ENCODE results near the gene RAB3C.

The RAB3C gene

GRCh38 chr5:58773744-58774441 lies 191.0 kb downstream of the RAB3C start:
- DNase-seq (ENCODE audit: low read depth), result no peak

- no peak for DNase-seq (ENCODE audit: low read depth)
Observed at GRCh38 chr5:58774937-58775336, 192.1 kb downstream of the RAB3C start.

- no peak for DNase-seq (ENCODE audit: low read depth)
Observed at GRCh38 chr5:58775701-58776262, 192.9 kb downstream of the RAB3C start.

GRCh38 chr5:58776559-58776958 lies 193.7 kb downstream of the RAB3C start:
- DNase-seq (ENCODE audit: low read depth), result no peak

GRCh38 chr5:58778888-58779287 lies 196.0 kb downstream of the RAB3C start:
- no peak for DNase-seq (ENCODE audit: low read depth)

GRCh38 chr5:58786035-58786434 lies 203.2 kb downstream of the RAB3C start:
- no peak for DNase-seq (ENCODE audit: low read depth)

- no peak for DNase-seq (ENCODE audit: low read depth)
Observed at GRCh38 chr5:58786711-58787303, 203.9 kb downstream of the RAB3C start.

- no peak for DNase-seq (ENCODE audit: low read depth)
Observed at GRCh38 chr5:58787987-58788386, 205.1 kb downstream of the RAB3C start.

- DNase-seq (ENCODE audit: low read depth), result no peak
Observed at GRCh38 chr5:58793888-58794657, 211.2 kb downstream of the RAB3C start.

- DNase-seq (ENCODE audit: low read depth), result no peak
Observed at GRCh38 chr5:58794875-58795274, 212.0 kb downstream of the RAB3C start.

- no peak for DNase-seq (ENCODE audit: low read depth)
Observed at GRCh38 chr5:58795327-58795726, 212.5 kb downstream of the RAB3C start.

GRCh38 chr5:58797021-58797420 lies 214.1 kb downstream of the RAB3C start:
- DNase-seq (ENCODE audit: low read depth), result no peak

- no peak for DNase-seq (ENCODE audit: low read depth)
Observed at GRCh38 chr5:58800356-58800755, 217.5 kb downstream of the RAB3C start.

- no peak for DNase-seq (ENCODE audit: low read depth)
Observed at GRCh38 chr5:58800861-58801540, 218.1 kb downstream of the RAB3C start.

- no peak for DNase-seq (ENCODE audit: low read depth)
Observed at GRCh38 chr5:58803056-58803455, 220.2 kb downstream of the RAB3C start.

- DNase-seq (ENCODE audit: low read depth), result no peak
Observed at GRCh38 chr5:58804291-58804690, 221.4 kb downstream of the RAB3C start.

- DNase-seq (ENCODE audit: low read depth), result no peak
Observed at GRCh38 chr5:58810086-58810485, 227.2 kb downstream of the RAB3C start.

- no peak for DNase-seq (ENCODE audit: low read depth)
Observed at GRCh38 chr5:58813855-58814254, 231.0 kb downstream of the RAB3C start.

- DNase-seq (ENCODE audit: low read depth), result no peak
Observed at GRCh38 chr5:58816181-58816731, 233.4 kb downstream of the RAB3C start.

- DNase-seq (ENCODE audit: low read depth), result no peak
Observed at GRCh38 chr5:58818465-58818864, 235.6 kb downstream of the RAB3C start.

GRCh38 chr5:58825441-58825840 lies 242.6 kb downstream of the RAB3C start:
- DNase-seq (ENCODE audit: low read depth), result no peak

GRCh38 chr5:58825899-58826298 lies 243.0 kb downstream of the RAB3C start:
- DNase-seq (ENCODE audit: low read depth), result no peak
